HepG2 (cell line): ENCODE data around the gene EMC9. TPM values are rescaled to one million over a fixed set of nuclear protein-coding genes. Genes with fewer than 3 reads are reported as not detected.
A peak's percentile ranks its signal among the peaks of the same experiment; 100 is the strongest.

ENCODE experiments used
- AKAP8 ChIP-seq: sonication (generic); formaldehyde crosslinking; IDR thresholded peaks from 2 replicates; pipeline ENCODE4 v1.5.1; 2020; ENCODE audit warnings: mild to moderate bottlenecking, missing genetic modification reagents
- ARNTL ChIP-seq: sonication (generic); formaldehyde crosslinking; IDR thresholded peaks from 2 replicates; pipeline ENCODE4 v1.4.0; 2020; ENCODE audit warnings: mild to moderate bottlenecking, missing genetic modification reagents
- CHCHD3 ChIP-seq: sonication (generic); formaldehyde crosslinking; IDR thresholded peaks from 2 replicates; pipeline ENCODE4 v1.8.0; 2022; ENCODE audit warnings: mild to moderate bottlenecking, missing genetic modification reagents, moderate library complexity
- DNMT1 ChIP-seq: sonication (generic); formaldehyde crosslinking; IDR thresholded peaks from 2 replicates; pipeline ENCODE4 v1.5.1; 2020; ENCODE audit warnings: mild to moderate bottlenecking, missing genetic modification reagents
- ESRRA ChIP-seq: sonication (generic); formaldehyde crosslinking; IDR thresholded peaks from 2 replicates; pipeline ENCODE4 v1.5.1; 2020; ENCODE audit warnings: mild to moderate bottlenecking, low read depth, missing genetic modification reagents
- GATAD2A ChIP-seq: IDR thresholded peaks from 2 replicates; pipeline ENCODE4 v1.6.1; 2016
- HNRNPL ChIP-seq: fragments of 200-400 bp; formaldehyde crosslinking; IDR thresholded peaks from 2 replicates; pipeline ENCODE4 v1.6.1; 2017; ENCODE audit warnings: mild to moderate bottlenecking, low read depth, low read length
- MTA1 ChIP-seq: sonication (generic); formaldehyde crosslinking; IDR thresholded peaks from 2 replicates; pipeline ENCODE4 v1.4.0; 2020; ENCODE audit warnings: missing genetic modification reagents, mild to moderate bottlenecking, borderline replicate concordance
- MXD4 ChIP-seq: IDR thresholded peaks from 2 replicates; pipeline ENCODE4 v1.6.1; 2016; ENCODE audit warnings: mild to moderate bottlenecking, missing biosample characterization, missing genetic modification reagents
- NKX3-1 ChIP-seq: sonication (generic); formaldehyde crosslinking; IDR thresholded peaks from 2 replicates; pipeline ENCODE4 v1.5.0; 2020; ENCODE audit warnings: missing genetic modification reagents
- RXRB ChIP-seq: IDR thresholded peaks from 2 replicates; pipeline ENCODE4 v1.6.1; 2016; ENCODE audit warnings: borderline replicate concordance, missing genetic modification reagents, missing compliant biosample characterization
- YY1 ChIP-seq: IDR thresholded peaks from 2 replicates; pipeline ENCODE4 v1.6.1; 2011; ENCODE audit warnings: low read length, low read depth, moderate library complexity, mild to moderate bottlenecking; ENCODE audit not compliant: insufficient read depth, insufficient replicate concordance
- ZBTB38 ChIP-seq: sonication (generic); formaldehyde crosslinking; IDR thresholded peaks from 2 replicates; pipeline ENCODE4 v1.5.1; 2020; ENCODE audit warnings: mild to moderate bottlenecking, missing genetic modification reagents
- ZFP37 ChIP-seq: sonication (generic); formaldehyde crosslinking; IDR thresholded peaks from 2 replicates; pipeline ENCODE4 v1.4.0; 2020; ENCODE audit warnings: missing genetic modification reagents, borderline replicate concordance
- ZFY ChIP-seq: sonication (generic); formaldehyde crosslinking; IDR thresholded peaks from 2 replicates; pipeline ENCODE4 v1.4.0; 2020; ENCODE audit warnings: missing genetic modification reagents
- ZNF264 ChIP-seq: sonication (generic); formaldehyde crosslinking; IDR thresholded peaks from 2 replicates; pipeline ENCODE4 v1.4.0; 2020; ENCODE audit warnings: missing genetic modification reagents
- ZNF274 ChIP-seq: sonication (generic); formaldehyde crosslinking; IDR thresholded peaks from 2 replicates; pipeline ENCODE4 v1.5.1; 2020; ENCODE audit warnings: mild to moderate bottlenecking, missing genetic modification reagents
- ZNF460 ChIP-seq: sonication (generic); formaldehyde crosslinking; IDR thresholded peaks from 2 replicates; pipeline ENCODE4 v1.5.1; 2020; ENCODE audit warnings: missing genetic modification reagents, mild to moderate bottlenecking, borderline replicate concordance
- ZNF550 ChIP-seq: sonication (generic); formaldehyde crosslinking; IDR thresholded peaks from 2 replicates; pipeline ENCODE4 v1.4.0; 2020; ENCODE audit warnings: mild to moderate bottlenecking, missing genetic modification reagents, borderline replicate concordance
- ZNF567 ChIP-seq: sonication (generic); formaldehyde crosslinking; IDR thresholded peaks from 2 replicates; pipeline ENCODE4 v1.8.1; 2023; ENCODE audit warnings: mild to moderate bottlenecking, missing genetic modification reagents, borderline replicate concordance
- ZNF740 ChIP-seq: sonication (generic); formaldehyde crosslinking; IDR thresholded peaks from 2 replicates; pipeline ENCODE4 v1.4.0; 2020; ENCODE audit warnings: missing genetic modification reagents
- polyA plus RNA-seq, 8 experiments: library from polyadenylated mRNA; depleted of rRNA in 3 of 8; stranded (reverse) in 7 of 8; unstranded in 1 of 8; fragments of >200 nt; fragmentation: Illumina TruSeq in 4 of 8; extraction: Trizol in 4 of 8; gene quantifications; 2 replicates each; pipeline versions ENCODE4 v1.2.1 to v1.2.3, GENCODE V29; 2011 to 2016; ENCODE audit warnings: low read depth in 4 of 8, missing spikeins in 1 of 8, mixed read lengths in 1 of 8; ENCODE audit not compliant: insufficient read depth in 1 of 8
- total RNA-seq, 5 experiments: library from RNA; depleted of rRNA; stranded (reverse); fragments of >200 nt; fragmentation: Illumina TruSeq; extraction: Trizol; gene quantifications; 2 replicates each; pipeline ENCODE4 v1.2.3, GENCODE V29; 2016; ENCODE audit warnings: low read depth in 1 of 5
- TF ChIP-seq, protein P1 (sequence below), 2 experiments: sonication (generic) in 1 of 2; formaldehyde crosslinking in 1 of 2; IDR thresholded peaks; 2 replicates each; pipeline versions ENCODE4 v1.6.1 to v1.9.0; 2014 to 2022; ENCODE audit warnings: antibody characterized with exemption in 1 of 2, borderline replicate concordance in 1 of 2, inconsistent platforms in 1 of 2, low read depth in 1 of 2, missing genetic modification reagents in 1 of 2
- TF ChIP-seq, protein P2 (sequence below): sonication (generic); formaldehyde crosslinking; IDR thresholded peaks from 2 replicates; pipeline ENCODE4 v1.4.0; 2020; ENCODE audit warnings: mild to moderate bottlenecking, missing genetic modification reagents

Gene EMC9
- total and polyA plus RNA-seq, 2 of the 13 experiments (the other 11 are each of a cell fraction or from before 2014, with no cell fraction given) = 60.5 to 78.7 TPM

- TF ChIP-seq, protein P1, sequence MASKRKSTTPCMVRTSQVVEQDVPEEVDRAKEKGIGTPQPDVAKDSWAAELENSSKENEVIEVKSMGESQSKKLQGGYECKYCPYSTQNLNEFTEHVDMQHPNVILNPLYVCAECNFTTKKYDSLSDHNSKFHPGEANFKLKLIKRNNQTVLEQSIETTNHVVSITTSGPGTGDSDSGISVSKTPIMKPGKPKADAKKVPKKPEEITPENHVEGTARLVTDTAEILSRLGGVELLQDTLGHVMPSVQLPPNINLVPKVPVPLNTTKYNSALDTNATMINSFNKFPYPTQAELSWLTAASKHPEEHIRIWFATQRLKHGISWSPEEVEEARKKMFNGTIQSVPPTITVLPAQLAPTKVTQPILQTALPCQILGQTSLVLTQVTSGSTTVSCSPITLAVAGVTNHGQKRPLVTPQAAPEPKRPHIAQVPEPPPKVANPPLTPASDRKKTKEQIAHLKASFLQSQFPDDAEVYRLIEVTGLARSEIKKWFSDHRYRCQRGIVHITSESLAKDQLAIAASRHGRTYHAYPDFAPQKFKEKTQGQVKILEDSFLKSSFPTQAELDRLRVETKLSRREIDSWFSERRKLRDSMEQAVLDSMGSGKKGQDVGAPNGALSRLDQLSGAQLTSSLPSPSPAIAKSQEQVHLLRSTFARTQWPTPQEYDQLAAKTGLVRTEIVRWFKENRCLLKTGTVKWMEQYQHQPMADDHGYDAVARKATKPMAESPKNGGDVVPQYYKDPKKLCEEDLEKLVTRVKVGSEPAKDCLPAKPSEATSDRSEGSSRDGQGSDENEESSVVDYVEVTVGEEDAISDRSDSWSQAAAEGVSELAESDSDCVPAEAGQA (IDR thresholded peaks at IDR 0.05; ENCODE audit: low read depth) = no peak
- TF ChIP-seq, protein P1 (CRISPR knock-in tag; IDR thresholded peaks at IDR 0.05; ENCODE audit: borderline replicate concordance) = no peak
- TF ChIP-seq NKX3-1 (CRISPR knock-in tag) = no peak
- 0 out of 2 replicates have a peak, but pooled peaks have one; percentile 21 for TF ChIP-seq ARNTL (CRISPR knock-in tag)
- no peak for TF ChIP-seq CHCHD3 (CRISPR knock-in tag)
- TF ChIP-seq GATAD2A = peak; percentile 54; the same call in 1 of the 2 replicates
- peak; percentile 80; the same call in 1 of the 2 replicates for TF ChIP-seq MXD4 (CRISPR knock-in tag)
- TF ChIP-seq ZNF740 (CRISPR knock-in tag) = no peak
- TF ChIP-seq ESRRA (CRISPR knock-in tag) = peak; percentile 99
- TF ChIP-seq AKAP8 (CRISPR knock-in tag) = peak; percentile 90; the same call in 1 of the 2 replicates
- TF ChIP-seq ZNF460 = no peak
- peak; percentile 89 for TF ChIP-seq RXRB (CRISPR knock-in tag)
- TF ChIP-seq, protein P2, sequence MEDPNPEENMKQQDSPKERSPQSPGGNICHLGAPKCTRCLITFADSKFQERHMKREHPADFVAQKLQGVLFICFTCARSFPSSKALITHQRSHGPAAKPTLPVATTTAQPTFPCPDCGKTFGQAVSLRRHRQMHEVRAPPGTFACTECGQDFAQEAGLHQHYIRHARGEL (CRISPR knock-in tag) = 0 out of 2 replicates have a peak, but pooled peaks have one; percentile 12
- TF ChIP-seq HNRNPL = no peak
- TF ChIP-seq ZFY = peak; percentile 53; the same call in 1 of the 2 replicates
- TF ChIP-seq ZNF550 (CRISPR knock-in tag) = 0 out of 2 replicates have a peak, but pooled peaks have one; percentile 65
- peak; percentile 42; the same call in 1 of the 2 replicates for TF ChIP-seq ZNF264 (CRISPR knock-in tag)
- TF ChIP-seq MTA1 (CRISPR knock-in tag) = peak; percentile 59; the same call in 1 of the 2 replicates
- TF ChIP-seq DNMT1 (CRISPR knock-in tag) = peak; percentile 32; the same call in 1 of the 2 replicates
- peak; percentile 88 for TF ChIP-seq ZNF274 (CRISPR knock-in tag)
- TF ChIP-seq YY1 = peak; percentile 42
- TF ChIP-seq ZBTB38 (CRISPR knock-in tag) = peak; percentile 78
- peak; percentile 71; the same call in 1 of the 2 replicates for TF ChIP-seq ZFP37 (CRISPR knock-in tag)
- TF ChIP-seq ZNF567 (CRISPR knock-in tag) = peak; percentile 40; the same call in 1 of the 2 replicates
These were observed 10.5 kb downstream of the EMC9 start (continued) for GRCh38 chr14:24130717-24131548.
